GM18951 (cell line): ENCODE measurements around the gene PRMT7.

Source experiments
- POLR2A ChIP-seq: IDR thresholded peaks from 4 replicates; pipeline ENCODE4 v1.6.1; 2011; ENCODE audit warnings: mild to moderate bottlenecking; ENCODE audit not compliant: insufficient read length, insufficient read depth; ENCODE audit errors: extremely low read depth
- in situ Hi-C: fragments of 300-500 bp; cut with MboI; formaldehyde crosslinking; loops from one replicate; pipeline ENCODE4 v1.12.0; 2022; ENCODE audit warnings: low sequenced_read_pairs, mixed read lengths, inconsistent platforms; ENCODE audit not compliant: unreplicated experiment

PRMT7 gene

GRCh38 chr16:68377667-68378393 is 67.0 kb downstream of the PRMT7 start:
- no peak for TF ChIP-seq POLR2A
- in situ Hi-C loops: no loop called here

GRCh38 chr16:68378436-68379415 is 67.9 kb downstream of the PRMT7 start:
- TF ChIP-seq POLR2A: no peak
- in situ Hi-C loops: no loop called here

- no peak for TF ChIP-seq POLR2A
- in situ Hi-C loops: no loop called here
These were observed 68.9 kb downstream of the PRMT7 start for GRCh38 chr16:68379472-68380347.

GRCh38 chr16:68380348-68380670 is 69.5 kb downstream of the PRMT7 start:
- in situ Hi-C loops: no loop called here
- no peak for TF ChIP-seq POLR2A

GRCh38 chr16:68380676-68381362 is 70.0 kb downstream of the PRMT7 start:
- in situ Hi-C loops: no loop called here

GRCh38 chr16:68381363-68381724 is 70.5 kb downstream of the PRMT7 start:
- in situ Hi-C loops: no loop called here
- TF ChIP-seq POLR2A: no peak

More at GRCh38 chr16:68380676-68381362, 70.0 kb downstream of the PRMT7 start:
- no peak for TF ChIP-seq POLR2A

- in situ Hi-C loops: no loop called here
- TF ChIP-seq POLR2A: no peak
These were observed 71.5 kb downstream of the PRMT7 start for GRCh38 chr16:68382296-68382718.

GRCh38 chr16:68383858-68384257 is 73.0 kb downstream of the PRMT7 start:
- TF ChIP-seq POLR2A: no peak
- in situ Hi-C loops: no loop called here

GRCh38 chr16:68384288-68385161 is 73.7 kb downstream of the PRMT7 start:
- no peak for TF ChIP-seq POLR2A
- in situ Hi-C loops: no loop called here

- no peak for TF ChIP-seq POLR2A
- in situ Hi-C loops: no loop called here
These were observed 74.6 kb downstream of the PRMT7 start for GRCh38 chr16:68385371-68385770.

- in situ Hi-C loops: no loop called here
- TF ChIP-seq POLR2A: no peak
These were observed 75.8 kb downstream of the PRMT7 start for GRCh38 chr16:68386628-68387027.

- no peak for TF ChIP-seq POLR2A
- in situ Hi-C loops: no loop called here
These were observed 76.5 kb downstream of the PRMT7 start for GRCh38 chr16:68387301-68387700.
